Measurements from ENCODE around the gene CYB561A3. TPM values are rescaled to one million over a fixed set of nuclear protein-coding genes. Genes with fewer than 3 reads are reported as not detected.

Gene CYB561A3
- total RNA-seq, 2 donors from 2014 or later = 17.3 to 22.8 TPM

GRCh38 chr11:61343792-61344745, 17.6 kb downstream of the CYB561A3 start:
- H3K9me3 ChIP-seq (ENCODE audit: control insufficient read depth, low read length) = no peaks in the 10 kb centered on the region
- H3K9ac ChIP-seq (ENCODE audit: extremely low read depth, low read length, poor library complexity, severe bottlenecking) = no peak overlapping the region
- WGBS, 2 experiments (ENCODE audit: insufficient coverage in 1 of 2, insufficient read length in 1 of 2) = 94 to 95% methylated on average over 10 to 29 of the region's 29 CpGs
- no peak for DNase-seq
- Mint-ChIP-seq H3K27me3 (ENCODE audit: insufficient read depth) (no peaks in the 10 kb centered on the region), H3K36me3 (ENCODE audit: low read depth) (peaks cover 36% of the 10 kb centered on the region), H3K9me3 (no peaks in the 10 kb centered on the region), H3K27ac (no peak overlapping the region), H3K4me3 (no peak overlapping the region), H3K4me1 (no peaks in the 10 kb centered on the region)
- no peaks in the 10 kb centered on the region for H3K4me1 ChIP-seq (ENCODE audit: control insufficient read depth, insufficient read depth, low read length)
- TF ChIP-seq CTCF (conservative IDR thresholded peaks at IDR 0.05) = no peak
- H3K27ac ChIP-seq (ENCODE audit: low read depth, low read length) = no peak overlapping the region
- no peaks in the 10 kb centered on the region for H3K36me3 ChIP-seq (ENCODE audit: control insufficient read depth, insufficient read depth, low read length)
- H3K27me3 ChIP-seq (ENCODE audit: control insufficient read depth, insufficient read depth, low read length, poor library complexity, severe bottlenecking) = no peaks in the 10 kb centered on the region
- H3K4me3 ChIP-seq (ENCODE audit: low read length) = no peak overlapping the region

- no peaks in the 10 kb centered on the region for H3K9me3 ChIP-seq (ENCODE audit: control insufficient read depth, low read length)
- no peak overlapping the region for H3K27ac Mint-ChIP-seq
Observed at GRCh38 chr11:61342207-61342803, 19.4 kb downstream of the CYB561A3 start.

GRCh38 chr11:61341706-61342105, 20.0 kb downstream of the CYB561A3 start:
- no peak for DNase-seq
- Mint-ChIP-seq H3K4me1 (no peaks in the 10 kb centered on the region), H3K4me3 (no peak overlapping the region), H3K27me3 (ENCODE audit: insufficient read depth) (no peaks in the 10 kb centered on the region), H3K36me3 (ENCODE audit: low read depth) (peaks cover 43% of the 10 kb centered on the region), H3K27ac (no peak overlapping the region), H3K9me3 (no peaks in the 10 kb centered on the region)
- no peak for TF ChIP-seq CTCF (conservative IDR thresholded peaks at IDR 0.05)
- H3K36me3 ChIP-seq (ENCODE audit: control insufficient read depth, insufficient read depth, low read length) = peaks cover 8% of the 10 kb centered on the region
- no peak overlapping the region for H3K9ac ChIP-seq (ENCODE audit: extremely low read depth, low read length, poor library complexity, severe bottlenecking)
- H3K27ac ChIP-seq (ENCODE audit: low read depth, low read length) = no peak overlapping the region
- 83 to 84% methylated on average over 4 of the region's 4 CpGs for WGBS, 2 experiments (ENCODE audit: insufficient coverage in 1 of 2, insufficient read length in 1 of 2)
- no peak overlapping the region for H3K4me3 ChIP-seq (ENCODE audit: low read length)
- H3K9me3 ChIP-seq (ENCODE audit: control insufficient read depth, low read length) = no peaks in the 10 kb centered on the region
- no peaks in the 10 kb centered on the region for H3K4me1 ChIP-seq (ENCODE audit: control insufficient read depth, insufficient read depth, low read length)
- no peaks in the 10 kb centered on the region for H3K27me3 ChIP-seq (ENCODE audit: control insufficient read depth, insufficient read depth, low read length, poor library complexity, severe bottlenecking)

More at GRCh38 chr11:61342207-61342803, 19.4 kb downstream of the CYB561A3 start:
- H3K27me3 Mint-ChIP-seq (ENCODE audit: insufficient read depth) = no peaks in the 10 kb centered on the region
- H3K4me3 ChIP-seq (ENCODE audit: low read length) = no peak overlapping the region
- H3K4me3 Mint-ChIP-seq = no peak overlapping the region
- peaks cover 46% of the 10 kb centered on the region for H3K36me3 Mint-ChIP-seq (ENCODE audit: low read depth)
- H3K27ac ChIP-seq (ENCODE audit: low read depth, low read length) = no peak overlapping the region
- no peak for DNase-seq
- no peaks in the 10 kb centered on the region for H3K9me3 Mint-ChIP-seq
- H3K4me1 ChIP-seq (ENCODE audit: control insufficient read depth, insufficient read depth, low read length) = no peaks in the 10 kb centered on the region
- no peak overlapping the region for H3K9ac ChIP-seq (ENCODE audit: extremely low read depth, low read length, poor library complexity, severe bottlenecking)
- H3K4me1 Mint-ChIP-seq = no peaks in the 10 kb centered on the region
- H3K36me3 ChIP-seq (ENCODE audit: control insufficient read depth, insufficient read depth, low read length) = peaks cover 8% of the 10 kb centered on the region
- 95 to 100% methylated on average over 6 to 20 of the region's 20 CpGs for WGBS, 2 experiments (ENCODE audit: insufficient coverage in 1 of 2, insufficient read length in 1 of 2)
- TF ChIP-seq CTCF (conservative IDR thresholded peaks at IDR 0.05) = no peak
- no peaks in the 10 kb centered on the region for H3K27me3 ChIP-seq (ENCODE audit: control insufficient read depth, insufficient read depth, low read length, poor library complexity, severe bottlenecking)
